Measurements from ENCODE around the gene UBN1.
"Not testable (repeated sequence)": the region's sequence is repeated elsewhere in the genome, so short reads cannot be mapped to it uniquely, and the experiment has no call there.

Gene UBN1

DNA sequence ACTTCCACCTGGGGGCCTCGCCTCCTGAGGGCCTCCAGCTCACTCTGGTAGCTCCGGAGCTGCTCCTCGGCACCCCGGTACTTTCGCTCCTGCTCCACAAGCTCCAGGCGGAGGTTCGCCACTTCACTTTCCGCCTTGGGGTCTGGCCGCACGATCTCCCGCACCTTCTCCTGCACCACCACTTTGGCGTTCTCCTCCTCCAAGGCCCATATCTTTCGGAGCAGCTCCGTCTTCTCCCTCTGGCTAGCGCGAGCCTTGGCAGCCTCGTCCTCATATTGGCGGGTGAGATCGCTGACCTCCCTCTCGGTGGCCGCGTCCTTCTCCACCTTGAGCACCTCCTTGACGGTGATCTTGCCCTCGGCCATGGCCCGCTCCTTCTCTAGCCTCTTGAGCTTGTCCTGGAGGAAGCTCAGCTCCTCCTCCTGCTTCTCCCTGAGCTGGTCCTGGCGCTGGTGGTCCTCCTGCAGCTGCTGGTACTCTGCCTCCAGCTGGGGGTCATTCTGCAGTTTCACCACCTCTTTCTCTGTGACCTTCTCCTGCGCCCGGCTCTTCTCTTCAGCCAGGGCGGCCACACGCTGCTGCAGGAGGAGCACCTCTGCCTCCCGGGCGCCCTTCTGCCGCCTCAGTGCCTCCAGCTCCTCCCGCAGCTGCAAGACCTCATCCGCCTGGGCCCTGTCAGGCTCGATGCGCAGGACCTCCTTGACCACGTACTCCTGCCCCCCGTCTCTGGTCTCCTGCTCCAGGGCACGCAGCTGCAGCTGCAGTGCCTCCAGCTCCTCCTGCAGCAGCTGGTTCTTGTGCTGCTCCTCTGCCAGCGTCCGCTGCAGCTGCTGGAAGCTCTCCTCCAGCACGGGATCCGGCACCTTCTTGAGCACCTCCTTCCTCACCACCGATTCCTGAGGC, 37.9 kb downstream of the UBN1 start:
- no peak for DNase-seq (ENCODE audit: low read depth, low spot score)

DNA sequence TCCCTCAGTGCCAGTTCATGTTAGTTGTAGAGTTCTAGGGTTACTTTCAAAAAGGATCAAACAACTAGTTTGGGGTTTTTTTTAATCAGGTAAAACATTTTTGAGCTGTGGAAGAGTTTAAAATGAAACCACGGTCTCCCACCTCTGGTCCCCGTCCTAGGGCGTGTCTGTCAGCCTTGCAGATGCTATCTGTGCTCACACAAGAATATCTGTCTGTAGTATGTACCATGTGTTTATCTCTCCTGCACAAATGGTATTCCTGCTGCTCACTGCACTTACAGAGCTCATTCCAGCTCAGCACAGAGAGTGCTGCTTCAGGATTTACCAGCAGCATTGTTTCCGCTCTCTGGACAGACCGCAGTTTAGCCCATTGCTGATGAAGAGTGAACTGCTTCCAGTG, 38.9 kb downstream of the UBN1 start:
- no peak for DNase-seq (ENCODE audit: low read depth, low spot score)

DNA sequence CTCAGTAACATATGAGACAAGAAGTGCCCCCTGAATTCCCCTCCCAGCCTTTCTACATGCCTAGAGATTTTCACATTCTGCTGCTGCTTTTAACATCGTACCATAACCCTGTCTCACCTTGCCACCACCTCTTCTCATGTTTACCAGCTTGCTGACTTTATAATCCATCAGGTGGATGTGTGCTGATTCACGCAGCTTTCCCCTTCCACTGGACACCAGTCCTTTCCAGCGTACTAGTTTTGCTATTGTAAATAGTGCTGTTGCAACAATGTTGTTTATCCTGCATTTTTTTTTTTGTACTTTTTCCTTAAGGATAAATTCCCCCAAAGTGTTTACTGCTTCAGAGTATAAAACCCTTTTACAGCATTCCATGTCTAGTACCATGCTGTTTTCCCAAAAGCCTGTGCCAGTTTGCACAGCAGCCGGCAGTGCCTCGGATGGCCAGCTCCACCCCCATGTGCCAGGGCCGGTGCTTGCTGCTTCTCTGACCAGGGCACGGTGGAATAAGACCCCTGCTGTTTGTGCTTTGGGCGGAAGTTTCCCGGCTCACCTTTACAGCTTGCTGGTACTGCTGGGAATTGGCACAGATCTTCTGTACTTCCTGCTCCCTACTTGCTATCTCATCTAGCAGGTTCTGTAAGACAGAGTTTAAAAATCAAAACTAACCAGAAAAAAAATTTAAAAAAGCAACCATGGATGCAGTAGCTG, 41.3 kb downstream of the UBN1 start:
- no peak for DNase-seq (ENCODE audit: low read depth, low spot score)

DNA sequence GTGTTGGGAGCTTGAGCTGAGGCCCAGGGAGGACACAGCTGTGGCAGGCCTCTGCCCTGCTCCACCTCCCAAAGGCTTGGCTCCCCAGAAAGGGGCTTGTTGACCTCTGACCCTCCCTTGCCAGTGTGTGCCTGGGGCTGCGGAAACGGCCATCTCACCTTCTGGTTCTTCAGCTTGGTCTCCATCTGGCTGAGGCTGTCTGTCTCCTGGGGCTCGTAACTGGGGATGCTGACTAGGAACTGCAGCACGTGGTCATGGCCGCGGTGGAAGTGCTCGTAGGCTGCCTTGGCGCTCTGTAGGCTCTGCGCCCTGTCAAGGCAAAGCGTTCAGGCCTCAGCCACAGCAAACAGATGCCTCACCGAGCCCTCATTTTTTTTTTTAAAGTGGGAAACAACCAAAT, 42.7 kb downstream of the UBN1 start:
- DNase-seq (ENCODE audit: low read depth, low spot score) = no peak

DNA sequence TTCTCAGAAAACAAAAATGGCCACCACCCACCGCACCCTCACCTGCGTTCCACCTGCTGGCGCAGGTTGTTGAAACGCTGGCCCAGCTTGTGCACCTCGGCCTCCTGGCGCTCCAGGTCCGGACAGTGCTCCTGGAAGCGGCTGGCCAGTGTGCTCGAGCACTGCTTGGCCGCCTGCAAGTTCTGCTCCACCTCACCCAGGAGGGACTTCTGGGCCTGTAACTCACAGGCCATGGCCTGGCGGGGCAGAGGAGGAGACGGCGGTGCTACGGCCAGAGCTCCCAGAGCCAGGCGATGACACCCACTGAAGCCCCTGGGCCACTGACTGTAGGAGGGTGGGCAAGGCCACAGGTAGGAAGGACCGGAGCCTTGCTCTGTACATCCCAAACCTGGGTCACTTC, 43.4 kb downstream of the UBN1 start:
- no peak for DNase-seq (ENCODE audit: low read depth, low spot score)

DNA sequence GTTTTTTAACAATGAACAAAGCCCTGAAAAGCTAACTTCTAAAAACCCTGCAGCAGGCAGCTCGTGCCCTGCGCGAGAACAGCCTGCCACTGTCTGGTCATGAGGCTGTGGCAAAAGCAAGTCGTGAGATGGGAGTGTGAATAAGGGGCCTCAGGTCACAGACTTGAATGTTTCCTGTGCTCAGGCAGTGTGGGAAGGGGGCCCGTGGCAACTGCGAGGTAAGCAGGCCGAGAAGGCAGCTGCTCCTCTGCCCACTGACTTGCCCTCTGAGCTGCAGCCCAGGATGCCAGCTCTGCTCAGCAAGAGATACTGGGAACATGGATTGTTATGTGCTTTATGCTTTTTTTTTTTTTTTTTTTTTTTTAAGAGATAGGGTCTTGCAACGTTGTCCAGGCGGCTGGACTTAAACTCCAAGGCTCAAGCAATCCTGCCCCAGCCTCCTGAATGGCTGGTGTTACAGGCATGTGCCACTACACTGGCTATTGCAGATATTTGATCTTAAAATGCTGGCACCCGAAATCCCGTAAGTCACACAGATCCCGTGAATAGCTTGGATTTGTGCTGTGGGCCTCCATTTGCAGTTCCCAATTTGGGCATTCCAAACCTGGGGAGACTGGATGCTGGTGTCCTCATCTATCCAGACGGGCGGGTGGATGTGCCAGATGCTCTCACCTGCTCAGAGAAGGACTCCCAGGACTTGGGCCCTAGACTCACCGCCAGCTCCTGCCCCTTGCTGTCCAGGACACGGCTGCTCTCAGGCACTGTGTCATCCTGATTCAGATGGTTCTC, 44.0 kb downstream of the UBN1 start:
- DNase-seq (ENCODE audit: low read depth, low spot score) = no peak

DNA sequence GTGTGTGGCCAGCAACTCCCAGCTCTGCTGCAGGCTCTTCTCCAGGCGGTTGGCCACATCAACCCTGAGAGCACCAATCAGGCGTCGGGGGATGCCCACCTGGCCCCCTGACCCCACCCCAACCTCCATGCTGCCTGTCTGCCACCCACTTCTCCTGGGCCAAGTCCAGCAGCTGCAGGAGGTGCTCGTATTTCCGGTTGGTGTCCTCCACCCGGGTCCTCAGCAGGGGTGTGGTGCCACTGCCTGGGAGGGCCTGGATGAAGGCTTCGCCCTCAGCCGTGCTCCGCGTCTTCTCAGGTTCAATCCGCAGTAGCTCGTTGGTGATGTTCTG, 44.6 kb downstream of the UBN1 start:
- no peak for DNase-seq (ENCODE audit: low read depth, low spot score)

DNA sequence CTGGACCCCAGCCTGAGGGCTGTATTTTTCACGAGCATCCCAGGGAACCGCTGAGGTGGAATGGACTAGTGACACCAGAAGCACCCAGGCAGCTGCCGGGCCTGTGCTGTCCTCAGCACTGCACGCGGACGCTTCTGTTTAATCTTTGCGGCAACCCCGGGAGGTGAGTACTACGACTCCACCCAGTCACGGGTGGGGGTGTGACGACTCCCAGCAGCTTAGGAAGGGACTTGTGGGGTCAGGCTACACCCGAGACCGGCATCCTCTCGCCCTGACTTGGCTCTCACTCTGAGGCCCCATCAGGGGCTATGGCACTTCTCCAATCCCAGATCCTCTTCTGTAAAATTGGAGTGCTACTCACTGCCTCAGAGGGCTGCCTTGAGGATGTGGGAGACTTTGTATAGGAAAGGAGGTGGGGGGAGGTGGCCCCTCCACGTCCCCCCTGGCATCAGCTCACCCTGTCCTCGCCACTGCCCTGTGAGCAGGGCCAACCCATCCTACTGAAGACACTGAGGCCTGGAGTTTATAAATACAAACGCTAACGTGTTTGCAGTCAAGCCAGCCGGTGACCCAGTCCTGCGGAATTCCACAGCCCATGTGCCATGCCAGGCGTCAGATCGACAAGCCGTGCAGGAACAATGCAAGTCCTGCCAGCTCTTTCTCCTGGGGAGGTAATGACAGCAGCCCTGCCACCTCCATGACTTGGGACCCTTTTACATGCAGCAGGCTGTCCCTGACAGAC, 45.3 kb downstream of the UBN1 start:
- no peak for DNase-seq (ENCODE audit: low read depth, low spot score)

DNA sequence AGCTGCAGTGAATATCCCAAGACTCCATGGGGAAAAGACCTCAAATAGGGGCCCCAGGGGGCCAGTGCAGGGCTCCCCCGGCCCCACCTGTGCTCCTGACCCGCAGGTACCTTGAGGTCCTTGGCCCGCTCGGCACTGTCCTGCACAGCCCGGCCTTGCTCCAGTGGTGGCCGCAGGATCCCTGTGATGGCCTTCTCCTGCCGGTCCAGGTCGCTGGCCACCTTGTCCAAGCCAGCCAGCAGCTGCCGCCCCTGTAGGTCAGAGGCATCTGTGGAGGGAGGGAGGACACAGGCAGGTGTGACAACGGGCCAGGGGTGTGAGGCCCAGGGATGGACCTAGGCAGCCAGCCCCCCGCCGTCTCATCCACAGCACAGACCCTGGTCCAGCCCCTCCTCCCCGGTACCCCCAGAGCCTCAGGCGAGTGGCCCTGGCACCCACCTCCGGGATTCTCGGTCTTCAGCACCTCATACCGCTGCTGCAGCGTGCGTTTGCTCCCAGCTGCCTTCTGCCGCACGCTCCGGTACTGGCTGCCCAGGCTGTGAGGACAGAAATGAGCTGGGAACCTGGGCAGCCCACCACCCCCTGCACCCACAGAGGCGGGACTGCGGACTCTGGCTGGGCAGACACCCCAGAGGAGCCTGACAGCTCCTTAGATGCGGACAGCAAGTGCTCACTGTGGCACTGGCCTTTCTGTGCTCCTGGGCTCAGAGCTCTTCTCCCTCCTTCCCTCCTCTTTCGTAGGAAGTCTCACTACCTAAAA, 46.0 kb downstream of the UBN1 start:
- DNase-seq (ENCODE audit: low read depth, low spot score) = no peak

DNA sequence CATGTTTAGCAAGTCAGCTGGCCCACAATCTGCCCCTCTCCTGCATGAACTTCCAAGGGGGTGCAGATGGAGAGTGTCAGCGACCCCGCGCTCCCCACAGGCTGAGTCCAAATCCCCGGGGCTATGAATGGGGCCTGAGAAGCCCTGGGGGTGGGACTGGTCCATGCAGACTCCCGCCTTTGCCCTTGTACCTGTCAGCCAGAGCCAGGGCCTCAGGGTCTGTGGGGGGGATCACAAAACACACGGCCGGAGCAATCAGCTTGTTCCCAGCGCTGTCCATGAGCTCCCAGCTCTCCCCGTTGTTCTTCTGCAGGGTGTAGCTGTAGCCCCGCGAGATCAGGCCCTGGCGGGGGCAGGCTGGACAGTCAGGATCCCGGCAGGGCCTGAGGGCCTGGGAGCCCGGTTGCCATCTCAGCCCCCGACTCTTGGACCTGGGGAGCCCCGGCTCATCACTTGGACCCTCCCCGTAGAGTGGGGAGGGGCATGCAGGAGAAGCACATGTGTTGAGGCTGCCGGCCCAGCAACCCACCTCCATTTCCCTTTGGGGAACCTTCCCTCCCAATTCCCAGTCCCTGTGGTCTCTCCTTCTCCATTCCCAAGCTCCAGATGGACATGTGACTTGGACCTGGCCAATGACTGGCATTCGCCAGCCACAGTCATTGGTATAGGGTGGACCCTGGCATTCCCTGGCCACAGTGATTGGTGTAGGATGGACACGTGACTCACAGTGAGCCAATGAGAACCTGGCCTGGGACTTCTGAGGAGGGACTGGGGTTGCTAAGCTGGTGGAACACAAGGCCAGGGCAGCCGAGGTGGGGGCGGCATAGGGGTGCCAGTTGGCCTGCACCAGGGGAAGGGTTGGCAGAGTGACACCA, 47.2 kb downstream of the UBN1 start:
- no peak for DNase-seq (ENCODE audit: low read depth, low spot score)

DNA sequence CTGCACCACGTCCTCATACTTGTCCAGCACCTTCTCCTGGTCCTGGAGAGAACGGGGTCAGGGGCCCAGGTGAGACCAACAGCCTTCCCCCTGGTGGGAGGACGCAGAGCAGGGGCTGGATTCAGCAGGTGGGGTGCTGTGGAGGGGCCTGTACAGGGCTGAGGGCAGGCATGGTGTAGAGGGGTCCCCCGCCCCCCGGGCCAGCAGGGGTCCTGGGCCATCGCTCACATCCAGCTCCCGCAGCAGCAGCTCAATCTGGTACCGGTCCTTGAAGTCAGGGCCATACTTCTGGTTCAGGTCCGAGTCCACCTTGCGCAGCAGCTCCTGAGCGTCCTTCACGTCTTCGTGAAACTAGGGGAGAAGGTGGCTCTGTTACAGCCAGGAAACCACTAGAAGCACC, 48.1 kb downstream of the UBN1 start:
- DNase-seq (ENCODE audit: low read depth, low spot score) = no peak

DNA sequence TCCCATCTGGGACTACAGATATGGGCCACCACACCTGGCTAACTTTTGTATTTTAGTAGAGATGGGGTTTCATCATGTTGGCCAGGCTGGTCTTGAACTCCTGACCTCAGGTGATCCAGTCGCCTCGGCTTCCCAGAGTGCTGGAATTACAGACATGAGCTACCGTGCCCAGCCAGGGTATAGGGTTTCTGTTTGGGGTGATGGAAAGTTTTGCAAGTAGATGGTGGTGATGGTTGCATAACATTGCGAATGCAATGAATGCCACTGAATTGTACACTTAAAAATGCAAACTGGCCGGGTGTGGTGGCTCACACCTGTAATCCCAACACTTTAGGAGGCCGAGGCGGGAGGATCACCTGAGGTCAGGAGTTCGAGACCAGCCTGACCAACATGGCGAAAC, 49.5 kb downstream of the UBN1 start:
- DNase-seq (ENCODE audit: low read depth, low spot score) = not testable (repeated sequence)

DNA sequence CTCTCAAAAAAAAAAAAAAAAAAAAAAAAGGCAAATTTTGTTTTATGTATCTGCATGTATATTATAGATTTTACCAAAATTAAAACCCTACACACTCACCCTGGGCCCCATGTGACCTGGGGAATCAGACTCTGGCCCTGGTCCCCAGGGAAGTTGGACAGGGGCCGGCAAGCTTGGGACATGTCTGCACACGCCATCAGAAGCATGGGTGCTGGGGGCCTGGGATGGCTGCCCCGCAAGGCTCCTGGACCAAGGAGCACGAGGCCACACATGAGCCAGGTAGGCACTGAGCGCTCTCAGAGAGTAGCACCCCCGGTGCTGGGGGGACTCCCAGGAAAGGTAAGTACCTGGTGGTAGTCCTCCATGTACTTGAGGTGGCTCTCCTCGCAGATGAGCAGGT, 50.0 kb downstream of the UBN1 start:
- DNase-seq (ENCODE audit: low read depth, low spot score) = no peak

DNA sequence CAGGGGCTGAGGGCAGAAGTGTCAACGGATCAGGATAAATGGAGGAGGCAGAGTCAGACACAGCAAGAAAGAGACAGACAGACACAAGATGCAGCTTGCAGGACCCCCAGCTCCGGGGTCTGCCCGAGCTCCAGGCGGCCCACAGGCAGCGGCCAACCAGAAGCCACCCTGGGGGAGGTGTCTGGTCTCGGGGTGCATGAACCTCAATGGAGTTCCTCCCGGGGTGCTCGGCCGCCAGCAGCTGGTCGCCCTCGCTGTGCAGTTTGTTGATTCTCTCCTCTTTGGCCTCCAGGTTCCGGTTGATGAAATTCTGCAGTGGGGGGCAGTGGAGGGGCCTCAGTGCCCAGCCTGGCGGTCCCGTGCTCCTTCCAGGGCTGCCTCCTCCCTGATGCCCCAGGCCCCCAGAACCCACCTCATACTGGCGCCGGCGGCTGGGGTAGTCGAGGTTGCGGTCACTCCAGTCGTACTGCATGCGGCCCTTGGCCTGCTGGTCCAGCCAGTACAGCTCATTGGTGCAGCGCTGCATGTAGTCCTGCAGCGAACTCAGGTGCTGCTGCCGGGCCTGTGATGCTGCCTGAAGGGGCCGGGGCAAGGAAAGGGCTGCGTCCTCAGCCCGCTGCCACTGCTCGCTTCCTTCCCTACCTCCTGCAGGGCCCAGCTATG, 51.7 kb downstream of the UBN1 start:
- DNase-seq (ENCODE audit: low read depth, low spot score) = no peak

DNA sequence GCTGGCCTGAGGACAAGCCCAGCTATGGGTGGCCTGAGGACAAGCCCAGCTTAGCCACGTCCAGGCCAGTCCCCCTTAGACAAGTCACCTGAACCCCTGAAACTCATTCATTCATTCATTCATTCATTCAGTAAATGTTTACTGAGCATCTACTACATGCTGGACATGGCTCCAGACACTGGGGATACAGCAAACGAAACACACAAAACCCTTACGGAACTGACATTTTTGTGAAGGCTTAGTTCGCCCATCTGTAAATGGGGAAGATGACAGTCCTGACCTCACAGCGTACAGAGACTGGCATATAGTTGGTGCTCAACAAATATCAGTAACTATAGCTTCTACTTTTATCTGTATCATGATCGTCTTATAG, 52.2 kb downstream of the UBN1 start:
- DNase-seq (ENCODE audit: low read depth, low spot score) = no peak

DNA sequence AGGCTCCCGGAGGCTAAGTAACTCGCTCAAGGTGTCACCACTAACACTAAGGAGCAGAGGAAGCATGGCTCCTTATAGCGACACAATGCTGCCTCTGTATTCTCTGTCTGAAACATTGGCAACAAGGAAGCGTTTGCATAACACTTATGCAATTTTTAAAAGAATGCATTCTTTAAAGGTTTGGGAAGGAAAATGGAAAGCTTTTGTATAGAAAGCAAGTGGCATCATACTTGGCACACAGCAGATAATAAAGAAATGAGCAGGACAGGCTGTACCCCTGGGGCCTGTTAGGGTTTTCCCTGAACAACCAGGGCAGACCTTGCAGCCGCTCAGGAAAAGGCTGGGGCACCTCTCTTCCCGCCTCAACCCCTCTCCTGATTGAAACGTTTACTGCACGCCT, 52.8 kb downstream of the UBN1 start:
- no peak for DNase-seq (ENCODE audit: low read depth, low spot score)

DNA sequence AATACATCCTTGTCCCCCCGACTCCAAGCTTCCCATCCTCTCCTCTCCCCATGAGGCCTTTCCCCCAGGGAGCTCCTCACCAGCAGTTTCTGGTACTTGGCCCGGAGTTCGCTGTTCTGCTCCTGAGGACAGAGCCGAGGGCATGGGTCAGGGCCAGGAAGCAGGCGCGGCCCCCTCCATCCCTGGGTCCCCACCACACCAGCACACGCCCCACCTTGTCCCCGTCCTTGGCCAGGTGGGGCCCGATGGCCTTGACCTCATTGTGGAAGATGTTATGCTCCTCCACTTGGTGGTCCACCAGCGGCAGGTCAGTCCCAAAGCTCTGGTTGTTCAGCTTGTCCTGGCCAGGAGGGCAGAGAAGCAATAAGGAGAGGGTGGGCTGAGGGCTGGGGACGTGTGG, 53.5 kb downstream of the UBN1 start:
- no peak for DNase-seq (ENCODE audit: low read depth, low spot score)

DNA sequence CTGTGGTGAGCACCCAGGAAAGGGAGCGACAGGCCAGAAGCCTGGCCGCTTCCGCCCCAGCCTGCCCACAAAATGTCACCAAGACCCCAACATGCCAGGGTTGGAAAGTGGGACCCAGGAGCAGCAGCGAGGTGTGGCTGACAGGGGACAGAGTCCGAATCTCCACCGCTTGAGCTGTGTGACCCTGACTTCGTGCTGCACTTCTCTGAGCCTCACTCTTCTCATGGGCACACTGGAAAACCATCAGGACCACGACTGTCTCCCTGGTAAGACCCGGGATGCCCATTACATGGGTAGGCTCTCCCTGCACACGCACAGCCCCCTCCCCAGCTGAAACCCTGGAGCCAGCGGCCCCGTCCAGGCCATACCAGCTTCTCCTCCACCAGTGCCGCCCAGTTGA, 54.8 kb downstream of the UBN1 start:
- DNase-seq (ENCODE audit: low read depth, low spot score) = no peak

DNA sequence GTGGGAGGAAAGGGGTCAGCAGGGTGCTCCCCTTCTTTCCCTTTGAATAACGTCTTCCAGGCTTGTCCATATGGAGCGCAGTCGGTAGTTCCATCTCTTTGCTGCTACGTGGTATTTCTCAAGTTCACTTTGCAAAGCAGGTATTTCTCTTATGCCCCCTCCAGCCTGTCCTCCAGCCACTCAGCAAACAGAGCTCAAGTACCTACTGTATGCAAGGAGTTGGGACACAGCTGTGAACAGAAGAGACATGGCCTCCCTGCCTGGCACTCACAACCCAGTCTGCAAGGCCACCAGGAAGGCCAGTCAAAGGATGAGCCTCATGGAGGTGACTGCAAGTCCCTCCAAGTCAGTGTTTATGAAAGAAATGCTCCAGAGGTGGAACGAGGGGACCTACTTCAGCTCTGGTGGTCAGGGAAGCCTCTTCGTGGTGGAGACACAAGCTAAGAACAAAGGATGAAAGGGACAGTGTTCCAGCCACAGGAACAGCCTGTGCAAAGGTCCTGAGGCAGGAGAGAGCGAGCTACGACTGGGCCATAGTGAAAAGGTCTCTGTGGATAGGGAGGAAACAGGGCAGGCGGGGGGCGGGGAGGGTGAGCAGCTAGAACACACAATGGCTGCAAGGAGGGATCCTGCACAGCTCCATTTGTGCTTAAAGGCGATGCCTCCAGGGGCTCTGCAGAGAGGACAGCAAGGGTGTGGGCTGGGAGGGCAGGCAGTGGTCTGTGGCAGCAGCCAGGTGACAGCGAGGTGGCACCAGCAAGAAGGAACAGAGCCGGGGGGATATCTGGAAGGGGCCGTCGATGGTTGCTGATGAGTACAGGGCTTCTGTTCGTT, 57.0 kb downstream of the UBN1 start:
- no peak for DNase-seq (ENCODE audit: low read depth, low spot score)
